Loucy (cell line): ENCODE measurements around the gene NUDT4B.
"Not testable (repeated sequence)": the region's sequence is repeated elsewhere in the genome, so short reads cannot be mapped to it uniquely, and the experiment has no call there.

ENCODE experiments used
- EZH2phosphoT487 ChIP-seq: fragments of 200-600 bp; IDR thresholded peaks from 2 replicates; pipeline ENCODE4 v1.6.1; 2018; ENCODE audit warnings: antibody characterized with exemption, mild to moderate bottlenecking, moderate library complexity, borderline replicate concordance
- TF ChIP-seq, protein P1 (sequence below): fragments of 200-600 bp; sonication (generic); conservative IDR thresholded peaks from 2 replicates; pipeline ENCODE4 v1.5.1; 2014; ENCODE audit warnings: mild to moderate bottlenecking, antibody characterized with exemption, low read length

DNA sequence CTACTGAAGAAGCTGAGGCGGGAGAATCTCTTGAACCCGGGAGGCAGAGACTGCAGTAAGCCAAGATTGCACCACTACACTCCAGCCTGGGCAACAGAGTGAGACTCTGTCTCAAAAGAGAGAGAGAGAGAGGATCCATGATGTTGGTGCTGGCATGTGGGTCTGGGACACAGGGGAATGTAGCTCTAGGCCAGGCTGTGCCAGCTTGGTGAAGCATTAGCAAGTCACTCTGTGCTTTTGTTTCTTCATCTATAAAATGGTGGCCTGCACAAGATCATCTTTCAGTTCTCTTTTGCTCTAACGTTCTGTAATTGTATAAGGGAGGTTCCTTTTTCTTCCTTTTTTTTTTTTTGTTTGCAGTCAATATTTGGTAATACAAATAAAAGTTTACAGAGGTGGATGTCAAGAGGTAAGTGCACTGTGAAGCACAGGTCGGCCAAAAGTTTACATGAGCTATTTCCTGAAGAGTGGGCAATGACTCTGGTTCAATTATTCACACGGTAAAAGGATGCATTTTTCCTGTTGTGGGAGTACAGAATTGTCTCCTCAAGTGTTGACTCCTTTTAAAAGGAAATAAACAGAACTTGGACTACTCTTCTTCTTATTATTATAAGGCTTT lies 44.5 kb upstream of the NUDT4B start:
- TF ChIP-seq, protein P1, sequence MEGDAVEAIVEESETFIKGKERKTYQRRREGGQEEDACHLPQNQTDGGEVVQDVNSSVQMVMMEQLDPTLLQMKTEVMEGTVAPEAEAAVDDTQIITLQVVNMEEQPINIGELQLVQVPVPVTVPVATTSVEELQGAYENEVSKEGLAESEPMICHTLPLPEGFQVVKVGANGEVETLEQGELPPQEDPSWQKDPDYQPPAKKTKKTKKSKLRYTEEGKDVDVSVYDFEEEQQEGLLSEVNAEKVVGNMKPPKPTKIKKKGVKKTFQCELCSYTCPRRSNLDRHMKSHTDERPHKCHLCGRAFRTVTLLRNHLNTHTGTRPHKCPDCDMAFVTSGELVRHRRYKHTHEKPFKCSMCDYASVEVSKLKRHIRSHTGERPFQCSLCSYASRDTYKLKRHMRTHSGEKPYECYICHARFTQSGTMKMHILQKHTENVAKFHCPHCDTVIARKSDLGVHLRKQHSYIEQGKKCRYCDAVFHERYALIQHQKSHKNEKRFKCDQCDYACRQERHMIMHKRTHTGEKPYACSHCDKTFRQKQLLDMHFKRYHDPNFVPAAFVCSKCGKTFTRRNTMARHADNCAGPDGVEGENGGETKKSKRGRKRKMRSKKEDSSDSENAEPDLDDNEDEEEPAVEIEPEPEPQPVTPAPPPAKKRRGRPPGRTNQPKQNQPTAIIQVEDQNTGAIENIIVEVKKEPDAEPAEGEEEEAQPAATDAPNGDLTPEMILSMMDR: not testable (repeated sequence)
- not testable (repeated sequence) for TF ChIP-seq EZH2phosphoT487
